Suppressor macrophage treated with lipopolysaccharide for 1 hour (primary cell): ENCODE measurements around the gene TP53RK.

Experiments used
- DNase-seq, 3 donors: peaks; one replicate each; pipeline ENCODE4 v3.0.0-alpha.2; 2020 to 2022

Gene TP53RK

DNA sequence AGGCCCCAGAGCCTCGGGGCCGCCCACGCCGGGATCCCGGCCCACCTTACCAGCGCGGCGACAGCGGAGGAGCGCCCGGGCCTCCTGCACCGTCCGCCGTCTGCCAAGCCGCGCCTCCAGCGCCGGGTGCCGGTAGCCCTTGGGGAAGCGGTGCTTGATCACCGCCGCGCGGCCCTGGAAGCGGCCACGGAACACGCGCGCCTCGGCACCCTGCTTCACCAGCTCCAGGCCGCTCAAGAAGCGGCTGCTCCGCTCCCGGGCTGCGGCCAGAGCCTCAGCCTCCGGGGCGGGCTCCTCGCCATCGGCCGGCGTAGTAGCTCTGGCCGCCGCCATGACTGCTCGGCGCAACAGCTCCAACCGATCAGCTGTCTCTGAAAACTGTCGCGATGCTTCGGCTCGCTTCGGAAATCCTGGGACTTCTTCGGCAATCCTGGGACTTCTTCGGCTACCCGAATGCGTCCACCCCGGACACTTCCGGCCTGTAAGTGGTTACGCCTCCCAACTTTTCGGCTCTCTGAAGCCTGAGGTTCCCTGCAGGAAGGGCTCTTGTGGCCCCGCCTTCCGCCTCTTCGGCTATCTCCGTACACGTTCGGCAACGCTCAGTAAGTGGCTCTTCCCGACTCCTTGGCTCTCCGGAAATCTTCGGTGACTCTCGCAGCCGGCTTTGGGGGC lies at the start of gene TP53RK:
TSS of gene TP53RK (minus strand) at position 363 of the 672 bp plus-strand sequence. CDS start at position 333, 30 bp downstream.
- peak; percentile 98 to 100 (median 99) for DNase-seq

DNA sequence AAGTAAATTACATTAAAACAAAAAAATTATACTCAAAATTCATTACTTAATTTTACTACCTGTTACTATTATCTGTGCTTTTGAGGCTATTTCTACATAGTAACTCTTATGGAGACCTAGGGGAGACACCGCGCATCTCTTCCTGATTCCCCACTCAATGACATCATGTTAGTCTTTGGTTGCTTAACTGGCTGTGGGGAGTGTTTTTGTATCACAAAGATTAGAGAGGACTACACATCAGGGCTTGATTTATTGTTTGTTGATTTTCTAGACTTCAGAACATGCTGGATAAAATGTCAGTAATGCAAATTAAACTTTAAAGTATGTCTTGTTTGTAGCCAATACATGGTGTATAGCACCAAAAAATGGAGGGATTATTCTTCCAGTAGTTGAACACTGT lies 46.2 kb upstream of the TP53RK start:
- DNase-seq: no peak

DNA sequence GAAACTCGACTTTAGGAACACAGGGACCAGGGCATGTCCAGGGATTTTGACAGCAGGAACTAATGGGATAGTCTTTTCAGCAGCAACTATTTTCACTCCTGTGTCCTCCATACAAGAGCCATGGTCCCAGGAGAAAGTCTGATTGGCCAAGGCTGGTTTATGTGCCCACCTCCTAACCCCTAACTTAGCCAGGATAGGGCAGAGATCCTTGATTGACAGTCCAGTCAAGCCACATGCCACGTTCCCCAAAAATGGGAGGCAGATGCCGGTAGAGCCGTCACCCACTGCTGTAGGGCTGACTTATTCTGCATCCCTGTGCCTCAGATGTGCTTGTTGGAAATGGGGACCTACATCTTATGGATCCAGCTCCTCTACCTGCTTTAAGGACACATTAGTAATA lies 42.5 kb upstream of the TP53RK start:
- DNase-seq: no peak

DNA sequence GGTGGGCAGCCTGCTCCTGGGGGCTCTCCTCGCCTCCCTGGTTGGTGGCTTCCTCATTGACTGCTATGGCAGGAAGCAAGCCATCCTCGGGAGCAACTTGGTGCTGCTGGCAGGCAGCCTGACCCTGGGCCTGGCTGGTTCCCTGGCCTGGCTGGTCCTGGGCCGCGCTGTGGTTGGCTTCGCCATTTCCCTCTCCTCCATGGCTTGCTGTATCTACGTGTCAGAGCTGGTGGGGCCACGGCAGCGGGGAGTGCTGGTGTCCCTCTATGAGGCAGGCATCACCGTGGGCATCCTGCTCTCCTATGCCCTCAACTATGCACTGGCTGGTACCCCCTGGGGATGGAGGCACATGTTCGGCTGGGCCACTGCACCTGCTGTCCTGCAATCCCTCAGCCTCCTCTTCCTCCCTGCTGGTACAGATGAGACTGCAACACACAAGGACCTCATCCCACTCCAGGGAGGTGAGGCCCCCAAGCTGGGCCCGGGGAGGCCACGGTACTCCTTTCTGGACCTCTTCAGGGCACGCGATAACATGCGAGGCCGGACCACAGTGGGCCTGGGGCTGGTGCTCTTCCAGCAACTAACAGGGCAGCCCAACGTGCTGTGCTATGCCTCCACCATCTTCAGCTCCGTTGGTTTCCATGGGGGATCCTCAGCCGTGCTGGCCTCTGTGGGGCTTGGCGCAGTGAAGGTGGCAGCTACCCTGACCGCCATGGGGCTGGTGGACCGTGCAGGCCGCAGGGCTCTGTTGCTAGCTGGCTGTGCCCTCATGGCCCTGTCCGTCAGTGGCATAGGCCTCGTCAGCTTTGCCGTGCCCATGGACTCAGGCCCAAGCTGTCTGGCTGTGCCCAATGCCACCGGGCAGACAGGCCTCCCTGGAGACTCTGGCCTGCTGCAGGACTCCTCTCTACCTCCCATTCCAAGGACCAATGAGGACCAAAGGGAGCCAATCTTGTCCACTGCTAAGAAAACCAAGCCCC lies 36.2 kb upstream of the TP53RK start:
- no peak for DNase-seq

DNA sequence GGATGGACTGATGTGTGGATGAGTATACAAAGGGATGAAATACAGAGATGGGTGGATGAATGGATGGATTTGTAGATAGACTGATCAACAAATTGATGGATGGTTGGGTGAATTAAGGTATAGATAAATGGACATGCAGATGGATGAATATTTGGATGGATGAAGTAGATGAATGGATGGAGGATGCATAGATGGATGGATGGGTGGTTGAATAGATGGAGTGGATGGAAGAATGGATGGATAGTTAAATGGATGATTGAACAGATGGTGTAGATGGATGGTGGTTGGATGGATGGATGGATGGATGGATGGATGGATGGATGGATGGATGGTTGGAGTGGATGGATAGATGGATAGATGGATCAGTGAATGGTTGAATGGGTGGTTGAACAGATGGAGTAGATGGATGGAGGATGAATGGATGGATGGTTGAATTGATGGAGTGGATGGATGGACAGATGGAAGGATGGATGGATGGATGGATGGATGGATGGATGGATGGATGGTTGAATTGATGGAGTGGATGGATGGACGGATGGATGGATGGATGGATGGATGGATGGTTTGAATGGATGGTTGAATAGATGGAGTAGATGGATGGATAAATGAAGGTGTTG lies 35.2 kb upstream of the TP53RK start:
- no peak for DNase-seq

DNA sequence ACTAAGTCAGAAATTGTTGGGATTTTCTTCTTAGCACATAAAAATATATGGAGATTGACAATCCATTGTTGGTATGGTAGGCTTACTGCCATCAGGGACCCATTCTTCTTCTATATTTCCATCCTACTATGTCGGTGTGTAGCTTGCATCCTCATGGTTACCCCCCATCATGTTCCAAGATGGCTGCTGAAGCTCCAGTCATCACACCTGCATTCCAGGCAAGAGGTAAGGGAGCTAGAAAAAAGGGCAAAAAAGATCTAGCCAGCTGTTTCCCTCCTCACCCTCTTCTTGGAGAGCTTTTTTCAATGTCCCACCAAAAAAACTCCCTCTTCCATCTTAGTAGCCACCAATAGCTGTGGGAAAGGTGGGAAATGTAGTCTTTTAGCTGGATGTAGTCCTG lies 33.8 kb upstream of the TP53RK start:
- DNase-seq: no peak

DNA sequence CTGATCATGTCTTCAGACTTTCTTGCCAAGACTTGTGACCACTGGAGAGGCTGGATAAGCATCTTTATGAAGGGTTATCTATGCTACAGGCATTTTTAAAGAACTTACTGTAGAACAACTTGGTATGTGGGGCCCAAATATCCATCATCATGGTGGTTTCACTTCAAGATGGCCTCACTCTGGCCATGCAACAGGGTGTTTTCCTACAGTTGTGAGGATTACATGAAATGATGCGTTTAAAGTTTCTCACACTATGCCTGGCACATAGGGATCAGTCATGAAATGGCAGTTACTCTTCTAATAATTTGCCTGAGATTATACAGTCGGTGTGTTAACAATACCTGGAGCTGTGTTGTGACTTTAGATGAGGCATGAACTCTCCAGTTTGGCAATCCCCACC lies 33.2 kb upstream of the TP53RK start:
- DNase-seq: no peak

DNA sequence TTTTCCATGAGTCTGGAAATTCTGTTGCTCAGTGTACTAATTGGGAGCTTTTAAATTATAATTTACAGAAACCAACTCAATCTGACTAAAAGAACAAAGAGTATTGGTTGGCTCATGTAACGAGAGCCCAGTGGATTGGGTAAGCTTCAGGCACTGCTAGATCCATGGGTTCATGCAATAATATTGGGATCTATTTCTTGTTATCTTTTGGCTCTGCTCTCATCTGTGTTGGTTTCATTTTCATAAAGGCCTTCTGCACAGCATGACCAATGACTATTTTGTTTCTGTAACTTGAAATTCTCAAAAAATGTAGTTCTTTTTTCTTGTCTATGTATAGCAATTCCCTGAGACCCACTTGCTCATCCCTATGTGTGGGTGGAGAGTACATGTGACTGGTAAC lies 32.2 kb upstream of the TP53RK start:
- DNase-seq: no peak

DNA sequence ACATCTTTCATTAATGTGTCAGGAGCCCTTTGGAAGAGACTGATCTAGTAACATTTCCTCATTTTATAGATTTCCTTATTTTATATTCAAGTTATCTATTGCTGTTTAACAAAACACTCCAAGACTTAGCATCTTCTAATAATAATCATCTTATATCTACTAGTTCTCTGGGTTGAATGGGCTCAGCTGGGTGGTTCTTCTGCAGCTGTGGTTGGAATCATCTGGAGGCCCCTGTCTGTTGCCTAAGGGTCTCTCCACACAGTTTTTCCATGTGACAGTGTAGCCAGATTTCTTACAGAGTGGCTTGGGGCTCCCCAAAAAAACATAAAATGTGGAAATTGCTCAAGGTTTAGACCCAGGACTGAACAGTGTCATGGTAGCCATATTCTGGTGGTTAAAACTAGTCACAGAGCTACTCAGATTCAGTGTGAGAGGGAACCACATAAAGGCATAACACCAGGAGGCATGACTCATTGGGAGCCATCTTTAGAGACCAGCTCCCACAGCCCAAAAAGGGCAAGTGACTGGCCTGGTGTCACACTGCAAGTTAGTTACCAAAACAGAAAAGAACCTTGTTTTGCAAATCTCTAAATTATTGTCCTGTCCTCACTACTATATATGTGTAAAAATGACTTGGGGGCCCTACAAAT lies 31.7 kb upstream of the TP53RK start:
- peak; percentile 10 to 25 (median 24) for DNase-seq

DNA sequence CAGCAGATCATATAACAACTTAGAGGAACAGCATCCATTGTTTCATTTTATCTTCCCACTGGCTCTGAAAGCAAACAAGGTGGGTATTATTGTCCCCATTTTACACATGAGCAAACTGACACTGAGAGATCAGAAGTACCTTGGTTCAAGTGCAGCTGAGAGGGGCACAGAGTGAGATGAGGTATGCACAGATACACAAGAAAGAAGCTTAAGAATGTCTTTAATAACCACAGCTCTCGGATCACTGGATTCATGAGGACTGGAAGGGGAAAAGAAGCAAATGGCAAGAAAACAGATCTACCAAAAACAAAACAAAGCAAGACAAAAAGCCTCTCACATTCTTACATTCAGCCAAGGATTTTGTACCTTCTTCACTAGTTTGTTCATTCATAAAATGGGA lies 30.8 kb upstream of the TP53RK start:
- no peak for DNase-seq

DNA sequence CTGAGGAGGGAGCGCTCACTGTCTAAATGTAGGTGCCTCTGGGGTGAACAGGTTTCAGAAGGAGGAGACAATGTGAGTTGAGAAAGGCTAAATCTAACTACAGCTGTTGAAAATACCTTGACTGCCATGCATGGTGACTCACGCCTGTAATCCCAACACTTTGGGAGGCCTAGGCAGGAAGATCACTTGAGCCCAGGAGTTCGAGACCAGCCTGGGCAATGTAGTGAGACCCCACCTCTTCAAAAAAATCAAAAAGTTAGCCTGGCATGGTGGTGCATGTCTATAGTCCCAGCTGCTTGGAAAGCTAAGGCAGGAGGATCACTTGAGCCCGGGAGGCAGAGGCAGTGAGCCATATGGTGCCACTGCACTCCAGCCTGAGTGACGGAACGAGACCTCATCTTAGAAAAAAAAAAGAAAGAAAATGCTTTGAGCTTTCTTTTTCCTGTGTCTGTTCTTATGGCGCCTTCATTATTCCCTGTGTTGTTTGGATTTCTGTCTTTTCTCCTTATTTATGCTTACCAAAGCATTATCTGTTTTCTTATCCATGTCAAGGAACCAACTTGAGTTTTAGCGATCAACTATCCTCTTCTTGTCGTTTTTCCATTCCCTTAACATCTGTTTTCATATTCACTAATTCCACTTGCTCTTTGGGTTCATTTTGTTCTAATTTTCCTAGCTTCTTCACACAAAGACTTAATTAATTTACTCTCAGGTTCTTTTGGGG lies 28.7 kb upstream of the TP53RK start:
- no peak for DNase-seq

DNA sequence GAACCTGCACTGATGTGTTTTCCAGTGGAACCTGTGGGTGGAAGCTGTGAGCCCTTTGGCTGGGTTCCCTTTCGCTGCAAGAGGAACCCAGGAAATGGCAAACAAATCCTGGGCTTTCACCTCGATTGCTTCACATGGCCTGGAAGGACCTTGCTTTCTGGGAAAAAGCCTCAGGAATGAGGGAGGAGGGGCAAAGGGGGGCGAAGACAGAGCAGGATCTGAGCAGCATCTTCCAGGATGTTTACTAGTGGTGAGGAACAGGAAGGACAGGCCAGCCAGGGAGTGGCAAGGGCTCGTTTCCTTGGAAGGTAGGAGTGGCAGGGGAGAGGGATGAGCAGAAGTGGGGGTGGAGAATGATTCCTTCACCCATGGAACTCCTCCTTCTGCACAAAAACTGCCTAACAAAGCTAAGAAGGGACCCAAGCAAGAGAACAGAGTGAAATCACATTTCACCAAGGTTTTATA lies 26.1 kb upstream of the TP53RK start:
- peak in 1 of 3 donors; percentile 11 for DNase-seq

DNA sequence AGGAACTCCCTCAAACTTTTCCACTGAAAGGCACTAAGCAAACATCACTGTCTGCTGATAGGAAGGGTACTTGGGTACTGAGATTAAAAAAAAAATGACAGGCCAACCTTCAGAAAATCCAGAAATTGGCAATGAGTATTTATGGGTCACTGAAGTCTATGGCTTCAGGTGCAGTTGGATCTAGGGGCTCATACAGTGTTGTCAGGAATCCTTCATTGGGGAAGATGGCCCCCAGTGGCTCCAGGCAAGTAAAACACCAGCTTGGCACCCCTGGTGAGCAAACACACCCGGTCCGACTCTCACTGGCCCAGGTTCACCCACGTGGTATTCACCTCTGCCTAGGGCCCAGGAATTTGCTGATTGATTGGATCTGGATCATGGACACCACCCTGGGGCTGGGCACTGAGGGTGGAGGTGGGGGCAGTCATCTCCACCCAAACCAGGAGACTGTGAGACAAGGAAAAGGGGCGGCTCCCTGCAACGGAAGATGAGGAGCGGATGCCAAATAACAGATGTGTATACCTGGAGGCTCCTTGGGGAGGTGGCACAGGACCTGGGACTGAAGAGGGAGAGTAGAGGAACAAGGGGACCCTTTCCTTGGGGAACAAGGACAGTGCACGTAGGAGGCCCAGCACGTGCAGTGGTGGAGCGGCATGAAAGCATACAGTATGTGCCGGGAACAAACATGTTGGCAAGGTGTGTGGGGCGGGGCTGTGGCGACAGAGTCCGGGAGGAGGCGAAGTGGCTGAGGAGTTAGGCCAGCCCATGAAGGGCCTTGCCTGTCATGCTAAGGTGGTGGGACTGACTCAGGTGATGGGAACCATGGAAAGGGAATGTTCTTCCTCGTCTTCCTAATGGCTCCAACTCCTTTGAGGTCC lies 25.0 kb upstream of the TP53RK start:
- DNase-seq: no peak

DNA sequence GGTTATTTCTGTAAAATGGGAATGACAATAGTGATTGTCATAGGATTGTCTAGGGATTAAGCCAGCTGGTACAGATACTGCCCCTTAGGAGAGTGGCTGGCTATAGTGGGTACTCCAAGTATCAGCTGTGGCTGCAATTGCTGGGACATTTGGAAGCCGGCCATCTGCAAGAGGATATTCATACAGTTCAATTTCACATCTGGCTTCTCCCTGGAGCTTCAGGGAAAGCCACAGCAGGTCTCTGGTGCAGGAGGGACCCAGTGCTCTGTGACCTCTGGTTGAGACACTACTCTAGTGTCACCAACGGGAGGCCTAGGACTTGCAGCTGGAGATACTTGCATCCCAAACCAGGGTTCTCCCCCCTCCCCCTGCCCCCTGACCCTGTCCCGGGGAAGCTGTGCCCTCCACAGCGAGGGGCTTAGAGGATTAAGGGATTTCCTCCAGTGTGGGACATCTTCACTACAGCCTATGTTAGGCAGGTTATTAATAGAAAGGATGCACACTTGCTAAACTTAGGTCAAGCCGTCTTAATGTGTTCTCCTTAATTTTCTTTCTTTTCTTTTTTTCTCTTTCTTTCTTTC lies 22.9 kb upstream of the TP53RK start:
- no peak for DNase-seq

DNA sequence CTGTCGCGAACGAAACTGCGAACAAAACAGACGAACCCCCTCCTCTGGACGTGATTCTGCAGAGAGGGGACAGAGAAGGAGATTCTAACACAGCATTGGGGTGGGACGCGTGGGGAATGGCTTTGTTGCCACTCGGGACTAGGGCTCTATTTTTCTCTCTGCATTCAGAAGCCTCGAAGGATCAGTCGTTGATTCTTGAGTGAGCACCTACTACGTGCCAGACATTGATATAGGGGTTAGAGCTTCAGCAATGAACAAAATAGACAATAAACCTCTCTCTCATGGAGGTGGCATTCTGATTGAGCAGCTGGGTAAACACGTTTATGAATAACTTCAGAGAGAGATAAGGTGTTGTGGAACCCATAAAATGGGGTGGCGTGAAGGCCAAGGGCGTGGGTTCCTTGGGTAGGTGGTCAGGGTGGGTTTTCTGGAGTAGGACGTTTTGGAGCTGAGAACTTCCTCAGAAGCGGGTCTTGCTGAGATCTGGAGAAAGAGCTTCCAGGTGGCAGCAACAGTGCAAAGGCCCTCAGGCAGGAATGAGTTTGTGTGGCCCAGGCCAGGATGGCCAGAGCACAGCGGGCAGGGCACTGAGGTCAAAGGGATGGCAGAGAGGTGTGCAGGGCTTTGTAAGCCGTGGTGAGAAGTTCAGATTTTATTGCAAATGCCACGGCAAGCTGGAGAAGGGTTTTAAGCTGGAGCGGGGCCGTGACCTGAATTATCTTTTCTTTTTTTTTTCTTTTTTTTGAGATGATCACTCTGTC lies 21.1 kb upstream of the TP53RK start:
- no peak for DNase-seq

DNA sequence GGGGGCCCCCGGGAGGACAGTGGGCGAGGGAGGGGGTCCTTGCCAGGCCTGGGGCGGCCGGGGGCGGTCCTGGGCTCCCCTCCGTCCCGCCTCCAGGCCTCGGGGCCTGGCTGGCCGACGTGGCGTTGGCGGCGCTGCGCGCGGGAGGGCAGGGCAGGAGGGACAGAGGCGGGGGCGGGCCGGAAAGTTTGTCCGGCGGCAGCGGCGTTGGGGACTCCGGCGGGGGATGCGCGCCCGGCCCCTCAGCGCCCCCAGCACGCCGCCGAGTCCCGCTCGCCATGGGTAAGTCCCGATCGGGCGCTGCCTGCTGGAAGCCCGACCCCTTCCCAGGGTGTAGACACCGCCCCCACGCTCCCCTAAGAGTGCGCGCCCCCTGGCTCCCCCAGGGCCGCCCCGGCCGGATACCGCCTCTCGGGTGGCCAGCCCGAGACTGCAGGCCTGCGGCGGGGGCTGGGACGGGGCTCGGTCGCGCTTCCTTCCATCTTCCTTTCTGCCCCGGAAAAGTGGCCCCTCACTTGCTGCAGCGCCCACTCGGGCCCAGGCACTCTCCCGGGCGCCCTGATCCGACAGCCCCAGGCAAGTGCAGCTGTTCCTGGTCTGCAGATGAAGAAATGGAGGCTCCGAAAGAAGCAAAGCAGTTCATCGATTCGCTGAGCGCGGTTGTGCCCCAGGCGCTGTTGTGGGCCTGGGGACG lies 20.4 kb upstream of the TP53RK start, which contains the start of gene SLC2A10:
TSS of gene SLC2A10 (plus strand) at position 191 of the 694 bp plus-strand sequence. CDS start at position 279, 88 bp downstream.
- peak in 2 of 3 donors; percentile 39 to 65 for DNase-seq

DNA sequence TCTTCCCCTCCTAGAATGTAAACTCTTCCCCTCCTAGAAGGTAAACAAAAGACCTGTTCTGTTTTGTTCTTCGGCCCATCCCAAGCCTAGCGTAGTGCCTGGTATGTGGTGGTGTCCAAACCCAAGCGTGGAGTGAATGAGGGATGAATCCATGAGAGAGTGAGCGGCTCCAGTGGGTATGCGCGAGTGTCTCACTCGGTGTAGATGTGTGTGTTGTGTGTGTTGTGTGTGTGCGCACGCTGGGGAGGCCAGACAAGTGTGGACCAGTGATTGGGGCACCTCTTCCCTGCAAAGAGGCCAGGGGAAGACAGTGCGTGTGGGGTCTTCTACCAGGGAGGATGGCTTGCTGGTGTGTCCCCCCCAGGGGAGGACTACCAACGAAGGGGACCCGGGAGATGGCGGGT lies 19.8 kb upstream of the TP53RK start:
- DNase-seq: no peak

DNA sequence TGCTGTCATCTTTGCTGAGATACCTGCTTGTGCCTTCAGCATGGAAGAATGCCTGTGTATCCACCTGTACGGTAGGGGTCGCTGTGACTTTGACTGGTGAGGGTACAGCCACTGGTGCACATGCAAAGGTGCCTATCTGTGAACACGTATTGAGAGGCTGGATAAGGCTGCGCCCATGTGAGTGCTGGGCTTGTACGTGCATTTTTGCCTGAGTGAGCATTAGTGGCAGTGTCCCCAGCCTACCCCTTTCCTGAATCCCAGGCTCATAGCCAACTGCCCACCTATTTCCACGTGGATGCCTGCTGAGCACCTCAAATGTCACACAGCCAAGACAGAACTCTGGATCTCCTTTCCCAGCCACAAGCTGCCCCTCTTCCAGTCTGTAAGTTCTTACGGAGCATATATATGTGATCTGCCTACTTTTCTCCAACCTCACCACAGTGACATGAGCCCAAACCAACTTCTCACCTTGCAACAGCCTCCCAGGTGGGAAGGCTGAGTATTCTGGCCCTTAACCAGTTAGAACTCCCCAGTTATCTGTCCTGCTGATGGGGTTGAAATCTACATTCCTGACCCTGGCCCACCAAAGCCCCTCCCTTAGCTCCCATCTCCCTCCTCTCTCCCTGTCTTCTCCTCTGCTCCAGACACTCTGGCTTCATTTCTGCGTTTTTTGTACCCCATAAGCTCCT lies 19.1 kb upstream of the TP53RK start:
- DNase-seq: no peak

DNA sequence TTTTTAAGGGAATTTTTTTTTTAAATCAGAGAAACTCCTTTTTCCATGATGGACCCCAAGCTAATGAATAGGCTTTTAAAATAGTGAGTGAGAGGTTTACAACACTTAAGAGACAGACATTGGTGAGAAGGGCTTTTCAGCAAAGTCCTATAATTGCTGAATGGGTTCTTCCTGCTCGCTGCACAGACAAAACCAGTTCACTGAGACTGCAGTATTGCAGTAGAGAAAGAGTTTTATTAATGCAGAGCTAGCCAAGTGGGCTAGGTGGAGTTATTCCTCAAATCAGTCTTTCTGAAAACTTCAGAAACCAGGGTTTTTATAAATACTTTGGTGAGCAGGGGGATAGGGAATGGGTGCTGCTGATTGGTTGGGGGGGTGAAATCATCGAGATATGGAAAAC lies 17.0 kb upstream of the TP53RK start:
- DNase-seq: no peak
